DOHH2 (cell line): ENCODE measurements around the gene LRRC73.

Experiments used
- EZH2phosphoT487 ChIP-seq: fragments of 200-600 bp; sonication (generic); IDR thresholded peaks from 2 replicates; pipeline ENCODE4 v1.6.1; 2017; ENCODE audit warnings: borderline replicate concordance, mild to moderate bottlenecking, antibody characterized with exemption, low read length, moderate library complexity, mixed read lengths
- TF ChIP-seq, protein P1 (sequence below): fragments of 200-600 bp; sonication (generic); IDR thresholded peaks from one replicate; pipeline ENCODE4 v1.5.1; 2014; ENCODE audit warnings: antibody characterized with exemption, mild to moderate bottlenecking, low read depth, low read length; ENCODE audit not compliant: poor library complexity, severe bottlenecking

DNA sequence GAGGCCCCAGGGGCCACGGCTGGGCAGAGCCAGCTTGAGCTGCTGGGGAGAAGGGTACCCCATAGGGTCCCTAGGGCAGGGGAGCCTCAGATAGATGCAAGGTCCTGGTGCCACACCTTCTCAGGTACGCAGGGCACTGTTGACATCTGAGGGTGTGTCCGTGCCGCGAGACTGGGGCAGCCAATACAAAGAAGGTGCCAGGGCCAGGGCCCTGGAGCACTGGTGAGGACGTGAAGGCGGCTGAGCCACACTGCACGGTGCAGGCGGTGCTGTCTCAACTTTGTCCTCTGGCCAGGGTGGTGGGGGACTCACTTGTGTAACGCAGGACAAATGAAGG, 649 bp upstream of the LRRC73 start:
- TF ChIP-seq, protein P1, sequence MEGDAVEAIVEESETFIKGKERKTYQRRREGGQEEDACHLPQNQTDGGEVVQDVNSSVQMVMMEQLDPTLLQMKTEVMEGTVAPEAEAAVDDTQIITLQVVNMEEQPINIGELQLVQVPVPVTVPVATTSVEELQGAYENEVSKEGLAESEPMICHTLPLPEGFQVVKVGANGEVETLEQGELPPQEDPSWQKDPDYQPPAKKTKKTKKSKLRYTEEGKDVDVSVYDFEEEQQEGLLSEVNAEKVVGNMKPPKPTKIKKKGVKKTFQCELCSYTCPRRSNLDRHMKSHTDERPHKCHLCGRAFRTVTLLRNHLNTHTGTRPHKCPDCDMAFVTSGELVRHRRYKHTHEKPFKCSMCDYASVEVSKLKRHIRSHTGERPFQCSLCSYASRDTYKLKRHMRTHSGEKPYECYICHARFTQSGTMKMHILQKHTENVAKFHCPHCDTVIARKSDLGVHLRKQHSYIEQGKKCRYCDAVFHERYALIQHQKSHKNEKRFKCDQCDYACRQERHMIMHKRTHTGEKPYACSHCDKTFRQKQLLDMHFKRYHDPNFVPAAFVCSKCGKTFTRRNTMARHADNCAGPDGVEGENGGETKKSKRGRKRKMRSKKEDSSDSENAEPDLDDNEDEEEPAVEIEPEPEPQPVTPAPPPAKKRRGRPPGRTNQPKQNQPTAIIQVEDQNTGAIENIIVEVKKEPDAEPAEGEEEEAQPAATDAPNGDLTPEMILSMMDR: no peak
- TF ChIP-seq EZH2phosphoT487: no peak
